WTC11 (cell line): ENCODE results near the gene MAP1A. TPM values are rescaled to one million over a fixed set of nuclear protein-coding genes. Genes with fewer than 3 reads are reported as not detected.

Source experiments
- ATAC-seq: fragments of 200-7000 bp; cut with Tn5 transposase; 2 replicates; pipeline ENCODE4 v1.10.0; 2021; ENCODE audit warnings: mild to moderate bottlenecking, moderate library complexity
- CTCF ChIA-PET: fragments of 300-600 bp; sonication (Branson Sonifier 250); formaldehyde crosslinking; loops from one replicate; lab custom pipeline; 2021; ENCODE audit warnings: antibody characterized with exemption; lab: Charles Lee
- POLR2A ChIA-PET: fragments of 350-600 bp; sonication (Branson Sonifier 250); formaldehyde crosslinking; loops from one replicate; lab custom pipeline; 2021; ENCODE audit warnings: antibody characterized with exemption; lab: Charles Lee
- DNase-seq: peaks from one replicate; pipeline ENCODE4 v3.0.0; 2021; ENCODE audit warnings: low spot score
- H3K27ac Mint-ChIP-seq: 2 replicates; pipeline ENCODE4 v1.8.0; 2021; ENCODE audit warnings: mixed read lengths
- H3K27me3 Mint-ChIP-seq: 2 replicates; pipeline ENCODE4 v1.8.0; 2021; ENCODE audit warnings: low read depth, mild to moderate bottlenecking, moderate library complexity, mixed read lengths
- H3K36me3 Mint-ChIP-seq: 2 replicates; pipeline ENCODE4 v1.8.0; 2021; ENCODE audit warnings: mixed read lengths
- H3K4me1 Mint-ChIP-seq: 2 replicates; pipeline ENCODE4 v1.8.0; 2022; ENCODE audit warnings: mixed read lengths
- H3K4me3 Mint-ChIP-seq: 2 replicates; pipeline ENCODE4 v1.8.0; 2021; ENCODE audit warnings: mild to moderate bottlenecking, moderate library complexity, mixed read lengths
- H3K9me3 Mint-ChIP-seq: 2 replicates; pipeline ENCODE4 v1.8.0; 2021; ENCODE audit warnings: mixed read lengths
- ELF4 ChIP-seq: sonication (generic); formaldehyde crosslinking; IDR thresholded peaks from 2 replicates; pipeline ENCODE4 v1.8.1; 2022; ENCODE audit warnings: low read depth, mild to moderate bottlenecking, moderate library complexity, missing genetic modification reagents
- ESRRA ChIP-seq: sonication (generic); formaldehyde crosslinking; IDR thresholded peaks from 2 replicates; pipeline ENCODE4 v1.8.1; 2022; ENCODE audit warnings: mild to moderate bottlenecking, missing genetic modification reagents, borderline replicate concordance
- ETV6 ChIP-seq: sonication (generic); formaldehyde crosslinking; IDR thresholded peaks from 2 replicates; pipeline ENCODE4 v1.8.1; 2022; ENCODE audit warnings: mild to moderate bottlenecking, missing genetic modification reagents
- FOXJ3 ChIP-seq: sonication (generic); formaldehyde crosslinking; IDR thresholded peaks from 2 replicates; pipeline ENCODE4 v1.9.0; 2021; ENCODE audit warnings: missing genetic modification reagents, mild to moderate bottlenecking, borderline replicate concordance
- GRHL2 ChIP-seq: fragments of 250-450 bp; sonication (Bioruptor Pico); IDR thresholded peaks from 2 replicates; pipeline ENCODE4 v1.8.0; 2022; ENCODE audit warnings: mild to moderate bottlenecking, moderate library complexity; ENCODE audit not compliant: insufficient replicate concordance, severe bottlenecking
- MYBL2 ChIP-seq: sonication (generic); formaldehyde crosslinking; IDR thresholded peaks from 2 replicates; pipeline ENCODE4 v1.8.1; 2023; ENCODE audit warnings: mild to moderate bottlenecking, moderate library complexity, missing genetic modification reagents
- TEAD4 ChIP-seq: sonication (generic); formaldehyde crosslinking; IDR thresholded peaks from 2 replicates; pipeline ENCODE4 v1.8.0; 2022; ENCODE audit warnings: mild to moderate bottlenecking, missing genetic modification reagents
- ZNF263 ChIP-seq: sonication (generic); formaldehyde crosslinking; IDR thresholded peaks from 2 replicates; pipeline ENCODE4 v1.8.1; 2022; ENCODE audit warnings: low read depth, mild to moderate bottlenecking, moderate library complexity, missing genetic modification reagents
- ZNF423 ChIP-seq: fragments of 250-450 bp; sonication (Bioruptor Pico); IDR thresholded peaks from 2 replicates; pipeline ENCODE4 v2.1.2; 2022; ENCODE audit warnings: mild to moderate bottlenecking, moderate library complexity
- total RNA-seq: library from RNA; stranded (reverse); gene quantifications from 3 replicates; pipeline ENCODE4 v1.2.3, GENCODE V29; 2021
- TF ChIP-seq, protein P1 (sequence below): sonication (generic); formaldehyde crosslinking; IDR thresholded peaks from 2 replicates; pipeline ENCODE4 v1.8.0; 2022; ENCODE audit warnings: mild to moderate bottlenecking, missing genetic modification reagents
- TF ChIP-seq, protein P2 (sequence below): fragments of 250-450 bp; sonication (Bioruptor Pico); IDR thresholded peaks from 2 replicates; pipeline ENCODE4 v1.9.0; 2021; ENCODE audit warnings: mild to moderate bottlenecking
- TF ChIP-seq, protein P3 (sequence below): sonication (generic); formaldehyde crosslinking; IDR thresholded peaks from 2 replicates; pipeline ENCODE4 v1.8.0; 2023; ENCODE audit warnings: missing genetic modification reagents
- TF ChIP-seq, protein P4 (sequence below): sonication (generic); formaldehyde crosslinking; IDR thresholded peaks from 2 replicates; pipeline ENCODE4 v1.8.0; 2023; ENCODE audit warnings: missing genetic modification reagents, mild to moderate bottlenecking, borderline replicate concordance
- TF ChIP-seq, protein P5 (sequence below): sonication (generic); formaldehyde crosslinking; IDR thresholded peaks from 2 replicates; pipeline ENCODE4 v1.8.0; 2022; ENCODE audit warnings: missing genetic modification reagents

MAP1A gene
- total RNA-seq, 1 experiment from 2014 or later, result 2.2 TPM

DNA sequence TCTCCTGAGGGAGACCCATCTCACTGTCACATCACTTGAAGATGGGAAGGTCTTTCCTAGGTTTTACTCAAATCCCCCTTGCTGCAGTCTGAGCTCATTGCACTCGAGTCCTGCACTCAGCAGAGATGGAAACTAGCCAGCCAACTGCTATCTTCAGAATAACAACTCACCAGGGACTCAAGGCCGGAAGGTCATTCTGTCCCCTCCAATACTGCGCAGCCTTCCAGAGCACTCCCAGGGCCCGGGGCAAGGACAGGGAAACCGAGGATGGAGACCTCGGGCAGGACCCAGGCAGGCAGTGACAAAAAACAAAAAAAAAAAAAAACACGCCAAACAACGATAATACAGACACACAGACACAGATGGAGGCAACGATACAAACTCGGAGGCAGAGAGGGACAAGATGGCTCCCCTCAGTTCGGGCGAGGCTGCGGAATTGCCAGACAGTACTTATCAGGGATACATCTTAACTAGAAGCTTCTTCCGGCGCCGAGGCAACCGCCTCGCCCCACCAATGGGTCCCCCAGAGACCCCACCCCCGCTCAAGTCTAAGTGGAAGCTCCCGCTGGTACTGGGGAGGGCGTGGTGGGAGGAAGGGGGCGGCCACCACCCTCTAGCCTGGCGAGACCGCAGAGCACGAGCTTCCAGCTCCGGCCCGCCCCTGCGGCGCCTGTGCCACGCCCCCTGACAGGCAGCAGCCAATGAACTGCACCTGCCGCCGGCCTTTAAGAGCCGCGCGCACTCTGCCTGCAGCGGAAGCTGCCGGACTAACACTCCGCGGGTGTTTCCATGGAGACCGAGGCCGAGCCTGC lies 7.0 kb upstream of the MAP1A start (continued):
- TF ChIP-seq, protein P1, sequence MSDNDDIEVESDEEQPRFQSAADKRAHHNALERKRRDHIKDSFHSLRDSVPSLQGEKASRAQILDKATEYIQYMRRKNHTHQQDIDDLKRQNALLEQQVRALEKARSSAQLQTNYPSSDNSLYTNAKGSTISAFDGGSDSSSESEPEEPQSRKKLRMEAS (CRISPR knock-in tag), result peak; percentile 55; the same call in 1 of the 2 replicates
- TF ChIP-seq, protein P2, sequence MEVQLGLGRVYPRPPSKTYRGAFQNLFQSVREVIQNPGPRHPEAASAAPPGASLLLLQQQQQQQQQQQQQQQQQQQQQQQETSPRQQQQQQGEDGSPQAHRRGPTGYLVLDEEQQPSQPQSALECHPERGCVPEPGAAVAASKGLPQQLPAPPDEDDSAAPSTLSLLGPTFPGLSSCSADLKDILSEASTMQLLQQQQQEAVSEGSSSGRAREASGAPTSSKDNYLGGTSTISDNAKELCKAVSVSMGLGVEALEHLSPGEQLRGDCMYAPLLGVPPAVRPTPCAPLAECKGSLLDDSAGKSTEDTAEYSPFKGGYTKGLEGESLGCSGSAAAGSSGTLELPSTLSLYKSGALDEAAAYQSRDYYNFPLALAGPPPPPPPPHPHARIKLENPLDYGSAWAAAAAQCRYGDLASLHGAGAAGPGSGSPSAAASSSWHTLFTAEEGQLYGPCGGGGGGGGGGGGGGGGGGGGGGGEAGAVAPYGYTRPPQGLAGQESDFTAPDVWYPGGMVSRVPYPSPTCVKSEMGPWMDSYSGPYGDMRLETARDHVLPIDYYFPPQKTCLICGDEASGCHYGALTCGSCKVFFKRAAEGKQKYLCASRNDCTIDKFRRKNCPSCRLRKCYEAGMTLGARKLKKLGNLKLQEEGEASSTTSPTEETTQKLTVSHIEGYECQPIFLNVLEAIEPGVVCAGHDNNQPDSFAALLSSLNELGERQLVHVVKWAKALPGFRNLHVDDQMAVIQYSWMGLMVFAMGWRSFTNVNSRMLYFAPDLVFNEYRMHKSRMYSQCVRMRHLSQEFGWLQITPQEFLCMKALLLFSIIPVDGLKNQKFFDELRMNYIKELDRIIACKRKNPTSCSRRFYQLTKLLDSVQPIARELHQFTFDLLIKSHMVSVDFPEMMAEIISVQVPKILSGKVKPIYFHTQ (CRISPR knock-in tag), result no peak
- TF ChIP-seq, protein P3, sequence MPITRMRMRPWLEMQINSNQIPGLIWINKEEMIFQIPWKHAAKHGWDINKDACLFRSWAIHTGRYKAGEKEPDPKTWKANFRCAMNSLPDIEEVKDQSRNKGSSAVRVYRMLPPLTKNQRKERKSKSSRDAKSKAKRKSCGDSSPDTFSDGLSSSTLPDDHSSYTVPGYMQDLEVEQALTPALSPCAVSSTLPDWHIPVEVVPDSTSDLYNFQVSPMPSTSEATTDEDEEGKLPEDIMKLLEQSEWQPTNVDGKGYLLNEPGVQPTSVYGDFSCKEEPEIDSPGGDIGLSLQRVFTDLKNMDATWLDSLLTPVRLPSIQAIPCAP, result no peak
- TF ChIP-seq, protein P4, sequence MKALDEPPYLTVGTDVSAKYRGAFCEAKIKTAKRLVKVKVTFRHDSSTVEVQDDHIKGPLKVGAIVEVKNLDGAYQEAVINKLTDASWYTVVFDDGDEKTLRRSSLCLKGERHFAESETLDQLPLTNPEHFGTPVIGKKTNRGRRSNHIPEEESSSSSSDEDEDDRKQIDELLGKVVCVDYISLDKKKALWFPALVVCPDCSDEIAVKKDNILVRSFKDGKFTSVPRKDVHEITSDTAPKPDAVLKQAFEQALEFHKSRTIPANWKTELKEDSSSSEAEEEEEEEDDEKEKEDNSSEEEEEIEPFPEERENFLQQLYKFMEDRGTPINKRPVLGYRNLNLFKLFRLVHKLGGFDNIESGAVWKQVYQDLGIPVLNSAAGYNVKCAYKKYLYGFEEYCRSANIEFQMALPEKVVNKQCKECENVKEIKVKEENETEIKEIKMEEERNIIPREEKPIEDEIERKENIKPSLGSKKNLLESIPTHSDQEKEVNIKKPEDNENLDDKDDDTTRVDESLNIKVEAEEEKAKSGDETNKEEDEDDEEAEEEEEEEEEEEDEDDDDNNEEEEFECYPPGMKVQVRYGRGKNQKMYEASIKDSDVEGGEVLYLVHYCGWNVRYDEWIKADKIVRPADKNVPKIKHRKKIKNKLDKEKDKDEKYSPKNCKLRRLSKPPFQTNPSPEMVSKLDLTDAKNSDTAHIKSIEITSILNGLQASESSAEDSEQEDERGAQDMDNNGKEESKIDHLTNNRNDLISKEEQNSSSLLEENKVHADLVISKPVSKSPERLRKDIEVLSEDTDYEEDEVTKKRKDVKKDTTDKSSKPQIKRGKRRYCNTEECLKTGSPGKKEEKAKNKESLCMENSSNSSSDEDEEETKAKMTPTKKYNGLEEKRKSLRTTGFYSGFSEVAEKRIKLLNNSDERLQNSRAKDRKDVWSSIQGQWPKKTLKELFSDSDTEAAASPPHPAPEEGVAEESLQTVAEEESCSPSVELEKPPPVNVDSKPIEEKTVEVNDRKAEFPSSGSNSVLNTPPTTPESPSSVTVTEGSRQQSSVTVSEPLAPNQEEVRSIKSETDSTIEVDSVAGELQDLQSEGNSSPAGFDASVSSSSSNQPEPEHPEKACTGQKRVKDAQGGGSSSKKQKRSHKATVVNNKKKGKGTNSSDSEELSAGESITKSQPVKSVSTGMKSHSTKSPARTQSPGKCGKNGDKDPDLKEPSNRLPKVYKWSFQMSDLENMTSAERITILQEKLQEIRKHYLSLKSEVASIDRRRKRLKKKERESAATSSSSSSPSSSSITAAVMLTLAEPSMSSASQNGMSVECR (CRISPR knock-in tag), result peak; percentile 6; the same call in 1 of the 2 replicates
- TF ChIP-seq GRHL2 (CRISPR knock-in tag) (no peak), ELF4 (CRISPR knock-in tag) (no peak), FOXJ3 (CRISPR knock-in tag) (no peak)
- TF ChIP-seq, protein P5, sequence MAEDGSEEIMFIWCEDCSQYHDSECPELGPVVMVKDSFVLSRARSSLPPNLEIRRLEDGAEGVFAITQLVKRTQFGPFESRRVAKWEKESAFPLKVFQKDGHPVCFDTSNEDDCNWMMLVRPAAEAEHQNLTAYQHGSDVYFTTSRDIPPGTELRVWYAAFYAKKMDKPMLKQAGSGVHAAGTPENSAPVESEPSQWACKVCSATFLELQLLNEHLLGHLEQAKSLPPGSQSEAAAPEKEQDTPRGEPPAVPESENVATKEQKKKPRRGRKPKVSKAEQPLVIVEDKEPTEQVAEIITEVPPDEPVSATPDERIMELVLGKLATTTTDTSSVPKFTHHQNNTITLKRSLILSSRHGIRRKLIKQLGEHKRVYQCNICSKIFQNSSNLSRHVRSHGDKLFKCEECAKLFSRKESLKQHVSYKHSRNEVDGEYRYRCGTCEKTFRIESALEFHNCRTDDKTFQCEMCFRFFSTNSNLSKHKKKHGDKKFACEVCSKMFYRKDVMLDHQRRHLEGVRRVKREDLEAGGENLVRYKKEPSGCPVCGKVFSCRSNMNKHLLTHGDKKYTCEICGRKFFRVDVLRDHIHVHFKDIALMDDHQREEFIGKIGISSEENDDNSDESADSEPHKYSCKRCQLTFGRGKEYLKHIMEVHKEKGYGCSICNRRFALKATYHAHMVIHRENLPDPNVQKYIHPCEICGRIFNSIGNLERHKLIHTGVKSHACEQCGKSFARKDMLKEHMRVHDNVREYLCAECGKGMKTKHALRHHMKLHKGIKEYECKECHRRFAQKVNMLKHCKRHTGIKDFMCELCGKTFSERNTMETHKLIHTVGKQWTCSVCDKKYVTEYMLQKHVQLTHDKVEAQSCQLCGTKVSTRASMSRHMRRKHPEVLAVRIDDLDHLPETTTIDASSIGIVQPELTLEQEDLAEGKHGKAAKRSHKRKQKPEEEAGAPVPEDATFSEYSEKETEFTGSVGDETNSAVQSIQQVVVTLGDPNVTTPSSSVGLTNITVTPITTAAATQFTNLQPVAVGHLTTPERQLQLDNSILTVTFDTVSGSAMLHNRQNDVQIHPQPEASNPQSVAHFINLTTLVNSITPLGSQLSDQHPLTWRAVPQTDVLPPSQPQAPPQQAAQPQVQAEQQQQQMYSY (CRISPR knock-in tag), result no peak

DNA sequence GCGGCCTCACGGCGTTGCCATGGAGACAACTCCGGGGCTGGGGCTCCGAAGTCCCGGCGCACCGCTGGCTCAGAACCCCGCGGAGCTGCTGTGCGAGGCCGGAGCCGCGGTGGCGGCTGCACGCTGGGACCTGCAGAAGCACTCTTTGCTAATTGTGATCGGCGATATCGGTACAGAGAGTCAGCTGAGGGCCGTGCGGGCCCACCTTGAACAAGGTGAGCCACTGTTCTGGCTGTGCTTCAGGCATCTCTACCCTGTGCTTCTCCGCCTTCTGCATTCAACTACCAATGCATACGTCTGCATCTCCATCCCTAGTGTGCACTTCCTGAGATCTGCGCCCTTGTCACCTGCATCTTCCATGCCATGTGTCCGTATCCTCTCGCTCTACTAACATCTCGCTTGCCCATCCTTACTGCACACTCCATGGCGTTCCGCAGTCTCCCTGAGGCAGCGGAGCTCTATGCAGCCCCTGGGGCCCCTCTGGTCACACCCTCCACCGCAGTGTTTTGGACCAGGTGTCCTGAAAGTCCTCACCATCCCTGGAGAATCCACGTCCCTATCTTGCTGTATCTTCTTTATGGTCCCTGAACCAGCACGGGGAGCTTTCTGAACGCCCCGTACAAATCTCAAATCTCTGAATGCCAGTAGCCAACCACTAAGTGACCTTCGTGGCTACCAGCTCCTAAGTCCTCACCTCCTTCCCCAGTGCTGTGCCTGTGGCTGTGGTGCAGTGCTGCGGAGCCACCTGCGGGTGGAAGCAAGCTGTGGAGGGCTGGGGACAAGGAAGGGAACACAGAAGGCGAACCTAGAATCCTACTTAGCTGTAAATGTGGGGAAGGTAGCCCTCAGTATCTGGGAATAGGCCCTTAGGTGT lies 6.2 kb upstream of the MAP1A start:
- Mint-ChIP-seq H3K4me1 (peaks cover 36% of the 10 kb centered on the region), H3K4me3 (peak overlapping the region; percentile 88), H3K27ac (no peak overlapping the region; the same call in 1 of the 2 replicates), H3K9me3 (no peaks in the 10 kb centered on the region), H3K27me3 (peaks cover 39% of the 10 kb centered on the region), H3K36me3 (no peaks in the 10 kb centered on the region)
- peak; percentile 6 for ATAC-seq
- ChIA-PET POLR2A (interaction anchor here (0.6 to 1.8 kb wide), 7 partner anchors 10 to 313 kb away, joined by 3 to 19 read pairs (median 6); partner anchors contain the start of genes ELL3, MFAP1, TP53BP1 and TUBGCP4), CTCF (interaction anchor here (0.6 to 3.3 kb wide), 21 partner anchors 9 to 265 kb away, joined by 3 to 80 read pairs (median 4); partner anchors contain the start of genes ELL3, PDIA3, TP53BP1 and TUBGCP4)
- peak; percentile 43 for DNase-seq
- TF ChIP-seq ESRRA (CRISPR knock-in tag) (no peak), ZNF263 (no peak), ETV6 (CRISPR knock-in tag) (no peak), ZNF423 (CRISPR knock-in tag) (no peak), MYBL2 (CRISPR knock-in tag) (no peak), TEAD4 (CRISPR knock-in tag) (no peak)
- TF ChIP-seq, protein P5 (CRISPR knock-in tag), result peak; percentile 76
